GM10248 (cell line): ENCODE measurements around the gene FBXW9.

Source experiments
- CTCF ChIA-PET: fragments of 300-600 bp; sonication (Branson Sonifier 250); formaldehyde crosslinking; extraction: SDS; loops from one replicate; lab custom pipeline; 2021; ENCODE audit warnings: antibody characterized with exemption; lab: Yijun Ruan, JAX
- POLR2A ChIA-PET: fragments of 350-650 bp; sonication (Branson Sonifier 250); formaldehyde crosslinking; extraction: SDS; loops from one replicate; lab custom pipeline; 2020; ENCODE audit warnings: antibody characterized with exemption; lab: Yijun Ruan, JAX
- DNase-seq: peaks from one replicate; pipeline ENCODE4 v3.0.0; 2012; ENCODE audit errors: extremely low spot score
- TF ChIP-seq, protein P1 (sequence below): IDR thresholded peaks from 2 replicates; pipeline ENCODE4 v1.5.1; 2012; ENCODE audit warnings: mild to moderate bottlenecking, low read depth; ENCODE audit errors: extremely low read depth, missing control alignments, control extremely low read depth

The FBXW9 gene

DNA sequence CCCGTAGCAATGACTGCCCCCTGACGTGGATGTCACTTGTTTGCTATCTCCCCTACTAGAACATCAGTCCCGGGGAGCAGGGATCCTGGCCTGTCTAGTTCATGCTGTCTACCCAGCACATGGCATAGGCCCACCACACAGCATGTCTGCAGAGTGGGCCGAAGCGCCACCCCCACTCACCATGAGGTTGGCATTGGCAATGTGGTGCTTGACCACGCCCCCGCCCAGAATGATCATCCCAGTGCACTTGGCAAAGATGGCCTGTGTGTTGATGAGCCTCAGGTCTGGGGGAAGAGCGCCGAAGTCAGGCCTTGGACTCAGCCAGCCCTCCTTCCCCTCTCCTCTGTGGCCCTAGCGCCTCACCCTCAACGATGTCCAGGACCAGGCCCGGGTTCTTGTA, 19.5 kb downstream of the FBXW9 start:
- TF ChIP-seq, protein P1, sequence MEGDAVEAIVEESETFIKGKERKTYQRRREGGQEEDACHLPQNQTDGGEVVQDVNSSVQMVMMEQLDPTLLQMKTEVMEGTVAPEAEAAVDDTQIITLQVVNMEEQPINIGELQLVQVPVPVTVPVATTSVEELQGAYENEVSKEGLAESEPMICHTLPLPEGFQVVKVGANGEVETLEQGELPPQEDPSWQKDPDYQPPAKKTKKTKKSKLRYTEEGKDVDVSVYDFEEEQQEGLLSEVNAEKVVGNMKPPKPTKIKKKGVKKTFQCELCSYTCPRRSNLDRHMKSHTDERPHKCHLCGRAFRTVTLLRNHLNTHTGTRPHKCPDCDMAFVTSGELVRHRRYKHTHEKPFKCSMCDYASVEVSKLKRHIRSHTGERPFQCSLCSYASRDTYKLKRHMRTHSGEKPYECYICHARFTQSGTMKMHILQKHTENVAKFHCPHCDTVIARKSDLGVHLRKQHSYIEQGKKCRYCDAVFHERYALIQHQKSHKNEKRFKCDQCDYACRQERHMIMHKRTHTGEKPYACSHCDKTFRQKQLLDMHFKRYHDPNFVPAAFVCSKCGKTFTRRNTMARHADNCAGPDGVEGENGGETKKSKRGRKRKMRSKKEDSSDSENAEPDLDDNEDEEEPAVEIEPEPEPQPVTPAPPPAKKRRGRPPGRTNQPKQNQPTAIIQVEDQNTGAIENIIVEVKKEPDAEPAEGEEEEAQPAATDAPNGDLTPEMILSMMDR, result no peak
- ChIA-PET POLR2A (no interaction called here), CTCF (interaction anchor here (0.7 to 3.3 kb wide), 28 partner anchors 8 to 617 kb away, joined by 3 to 16 read pairs (median 4); partner anchors contain the start of genes MAN2B1, TNPO2 and WDR83)
- DNase-seq, result no peak

DNA sequence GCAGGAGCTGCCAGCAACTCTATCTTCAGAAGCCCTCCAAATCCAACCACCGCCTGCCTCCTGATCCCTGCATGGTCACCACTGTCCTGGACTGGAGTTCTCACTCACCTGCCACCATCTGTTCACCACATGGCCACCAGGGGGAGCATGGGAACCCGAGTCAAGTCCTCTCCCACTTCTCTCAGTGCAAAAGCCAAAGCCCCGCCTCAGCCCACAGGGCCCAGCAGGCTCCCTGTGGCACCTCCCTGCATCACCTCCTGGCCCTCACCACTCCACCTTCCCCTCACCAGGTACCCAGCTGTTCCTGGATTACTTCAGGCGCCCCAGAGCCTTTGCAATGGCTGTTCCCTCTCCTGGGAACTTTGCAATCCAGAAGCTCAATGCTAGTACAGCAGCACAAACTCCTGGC, 20.0 kb downstream of the FBXW9 start:
- TF ChIP-seq, protein P1, result peak; percentile 76
- DNase-seq, result peak; percentile 82
- POLR2A ChIA-PET, result no interaction called here

DNA sequence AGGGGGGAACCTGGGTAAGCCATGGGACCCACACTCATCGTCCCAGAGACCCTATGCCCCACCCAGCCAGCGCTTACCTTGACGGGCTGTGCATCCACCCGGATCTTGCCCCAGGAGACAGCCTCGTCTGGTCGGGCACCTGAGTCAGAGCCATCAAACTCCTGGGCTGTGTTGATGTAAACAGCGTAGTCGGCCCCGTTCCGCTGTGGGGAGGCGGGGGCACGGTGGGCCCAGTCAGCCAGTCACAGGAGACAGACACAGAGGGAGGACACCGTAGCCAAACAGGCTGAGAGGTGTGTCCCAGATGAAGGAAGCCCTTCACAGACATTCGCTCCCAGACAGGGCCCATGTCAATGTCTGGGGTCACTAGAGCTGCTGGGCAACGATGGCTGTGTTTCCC, 20.5 kb downstream of the FBXW9 start:
- POLR2A ChIA-PET, result no interaction called here
- no peak for DNase-seq
- TF ChIP-seq, protein P1, result no peak
- CTCF ChIA-PET, result interaction anchor here (1.0 to 3.3 kb wide), 19 partner anchors 9 to 616 kb away, joined by 3 to 16 read pairs (median 4); partner anchors contain the start of genes MAN2B1, TNPO2 and WDR83

More for the DNA sequence above, 20.0 kb downstream of the FBXW9 start:
- CTCF ChIA-PET, result interaction anchor here (0.7 to 3.3 kb wide), 27 partner anchors 9 to 617 kb away, joined by 3 to 16 read pairs (median 4); partner anchors contain the start of genes MAN2B1, TNPO2 and WDR83

DNA sequence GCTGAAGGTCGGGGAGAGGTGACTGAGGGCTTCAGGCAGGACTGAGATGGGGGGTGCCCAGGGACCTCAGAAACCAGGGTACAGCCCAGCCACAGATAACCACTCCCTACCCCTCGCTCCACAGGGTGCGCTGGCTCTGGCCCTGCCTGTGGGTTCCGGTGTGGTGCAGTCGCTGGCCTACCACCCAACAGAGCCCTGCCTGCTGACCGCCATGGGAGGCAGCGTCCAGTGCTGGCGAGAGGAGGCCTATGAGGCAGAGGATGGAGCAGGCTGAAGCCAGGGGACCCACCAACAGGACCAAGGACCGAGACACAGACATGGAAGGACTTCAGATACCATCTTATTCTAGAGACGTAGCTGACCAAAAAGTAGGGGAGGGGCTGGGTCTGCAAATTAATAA, 21.0 kb downstream of the FBXW9 start:
- CTCF ChIA-PET, result interaction anchor here (1.5 to 3.3 kb wide), 5 partner anchors 9 to 58 kb away, joined by 3 to 16 read pairs (median 5); partner anchors contain the start of genes MAN2B1 and WDR83

DNA sequence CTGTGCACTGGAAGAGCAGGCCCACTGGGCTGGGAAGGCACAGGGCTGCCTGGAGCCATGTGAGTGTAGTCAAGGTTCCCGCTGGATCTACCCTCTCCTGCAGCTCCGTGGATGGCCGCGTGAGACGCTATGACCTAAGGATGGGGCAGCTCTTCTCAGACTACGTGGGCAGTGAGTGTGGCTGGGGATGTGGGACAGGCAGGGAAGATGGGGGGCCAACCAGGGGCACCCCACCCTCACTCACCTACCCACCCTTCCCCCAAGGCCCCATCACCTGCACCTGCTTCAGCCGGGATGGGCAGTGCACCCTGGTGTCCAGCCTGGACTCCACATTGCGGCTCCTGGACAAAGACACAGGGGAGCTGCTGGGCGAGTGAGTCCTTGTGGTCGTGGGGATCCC, 23.7 kb downstream of the FBXW9 start:
- POLR2A ChIA-PET, result interaction anchor here (0.5 to 1.7 kb wide), 4 partner anchors 9 to 213 kb away, joined by 3 to 8 read pairs (median 4); partner anchors contain the start of genes ZNF490 and ZNF791
- no peak for DNase-seq
- CTCF ChIA-PET, result interaction anchor here (0.6 to 7.4 kb wide), 18 partner anchors 8 to 613 kb away, joined by 3 to 93 read pairs (median 5); partner anchors contain the start of genes DHPS, ZNF490 and ZNF791
- TF ChIP-seq, protein P1, result no peak

More for the DNA sequence above, 21.0 kb downstream of the FBXW9 start:
- TF ChIP-seq, protein P1, result no peak
- no peak for DNase-seq
- POLR2A ChIA-PET, result no interaction called here

DNA sequence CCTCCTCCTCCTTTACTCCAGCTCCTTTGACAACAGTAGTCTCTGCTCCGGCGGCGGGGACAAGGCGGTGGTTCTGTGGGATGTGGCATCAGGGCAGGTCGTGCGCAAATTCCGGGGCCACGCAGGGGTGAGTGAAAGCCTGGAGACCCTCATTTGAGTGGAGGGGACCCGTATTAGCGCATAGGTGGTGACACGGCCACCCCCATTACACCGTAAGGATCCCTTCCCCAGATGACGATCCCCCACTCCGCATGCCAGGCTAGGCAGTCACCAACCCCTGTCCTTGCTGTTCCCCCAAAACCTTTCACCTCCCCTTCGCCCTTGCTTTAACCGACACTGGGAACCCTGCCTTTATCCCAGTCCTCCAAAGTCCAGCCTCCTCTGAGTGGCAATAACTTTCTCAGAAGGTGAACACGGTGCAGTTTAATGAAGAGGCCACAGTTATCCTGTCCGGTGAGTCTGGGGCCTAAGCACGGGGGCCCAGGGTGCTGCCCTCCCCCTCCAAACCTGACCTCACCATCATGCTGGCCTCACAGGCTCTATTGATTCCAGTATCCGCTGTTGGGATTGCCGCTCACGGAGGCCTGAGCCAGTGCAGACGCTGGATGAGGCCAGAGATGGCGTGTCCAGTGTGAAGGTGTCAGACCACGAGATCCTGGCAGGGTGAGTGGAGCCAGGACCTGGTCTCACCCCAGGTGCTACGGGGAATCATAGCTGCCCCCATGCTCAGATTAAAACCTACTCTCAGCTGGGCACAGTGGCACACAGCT, 26.1 kb downstream of the FBXW9 start:
- no peak for DNase-seq
- ChIA-PET CTCF (interaction anchor here (1.5 to 7.4 kb wide), 5 partner anchors 9 to 579 kb away, joined by 3 to 93 read pairs (median 13); no protein-coding TSS in a partner anchor), POLR2A (interaction anchor here (0.5 kb wide), 1 partner anchor 200 kb away, joined by 4 read pairs; no protein-coding TSS in a partner anchor)
- TF ChIP-seq, protein P1, result no peak
